ENCODE results near the gene NNMT.
"Not testable (repeated sequence)": the region's sequence is repeated elsewhere in the genome, so short reads cannot be mapped to it uniquely, and the experiment has no call there.

Gene NNMT

GRCh38 chr11:114319716-114320328, 23.6 kb downstream of the NNMT start:
- DNase-seq (ENCODE audit: low spot score): no peak
- TF ChIP-seq CTCF (IDR thresholded peaks at IDR 0.05; ENCODE audit: extremely low read depth, missing control alignments): no peak

DNA sequence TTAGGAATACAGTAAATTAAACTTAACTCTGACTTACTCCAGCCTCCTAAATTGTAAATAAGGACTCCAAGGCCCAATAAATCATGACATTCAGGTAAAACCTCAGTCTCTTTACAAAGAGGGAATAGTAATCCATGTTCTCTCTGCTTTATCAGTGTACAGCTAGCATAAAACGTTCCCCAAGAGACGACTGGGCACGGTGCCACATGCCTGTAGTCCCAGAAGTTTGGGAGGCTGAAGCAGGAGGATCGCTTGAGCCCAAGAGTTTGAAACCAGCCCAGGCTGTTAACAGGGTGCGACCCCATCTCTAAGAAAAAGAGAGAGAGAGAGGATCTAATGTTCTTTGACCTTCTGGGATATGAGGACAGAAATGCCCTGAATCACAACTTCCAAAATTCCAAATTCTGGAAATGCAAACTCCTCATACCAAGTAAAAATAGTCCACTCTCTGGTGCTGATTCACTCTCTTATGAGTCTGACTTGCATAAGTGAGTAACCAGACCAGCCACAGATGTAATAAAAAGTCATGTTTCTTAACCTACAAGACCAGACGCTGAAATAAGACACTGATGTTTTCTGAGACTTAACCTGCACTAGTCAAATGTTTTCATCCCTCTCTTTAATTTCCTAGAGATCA, 25.5 kb downstream of the NNMT start:
- no peak for TF ChIP-seq CTCF (IDR thresholded peaks at IDR 0.05; ENCODE audit: extremely low read depth, missing control alignments)

GRCh38 chr11:114322934-114323333, 26.7 kb downstream of the NNMT start:
- TF ChIP-seq CTCF (IDR thresholded peaks at IDR 0.05; ENCODE audit: extremely low read depth, missing control alignments): no peak
- DNase-seq (ENCODE audit: low spot score): no peak

More for the DNA sequence above, 25.5 kb downstream of the NNMT start:
- no peak for DNase-seq (ENCODE audit: low spot score)

DNA sequence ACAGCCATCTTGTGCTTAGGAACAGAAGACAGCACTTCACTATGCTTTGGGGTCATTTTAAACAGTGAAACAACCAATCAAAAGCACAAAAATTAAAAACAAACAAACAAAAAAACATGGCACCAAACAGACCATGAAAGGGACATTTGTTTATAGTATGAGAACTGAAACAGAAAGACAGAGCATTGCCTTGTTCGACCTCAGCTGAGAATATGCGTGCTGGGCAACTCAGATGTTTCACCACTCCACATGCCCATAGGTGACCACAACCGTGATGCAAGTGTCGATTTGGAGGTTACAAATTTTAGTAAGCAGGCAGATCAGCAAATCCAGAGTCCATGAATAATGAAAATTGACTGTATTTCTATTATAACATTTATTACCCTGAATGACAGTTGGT, 30.0 kb downstream of the NNMT start:
- DNase-seq (ENCODE audit: low spot score): no peak
- TF ChIP-seq CTCF (IDR thresholded peaks at IDR 0.05; ENCODE audit: extremely low read depth, missing control alignments): no peak

DNA sequence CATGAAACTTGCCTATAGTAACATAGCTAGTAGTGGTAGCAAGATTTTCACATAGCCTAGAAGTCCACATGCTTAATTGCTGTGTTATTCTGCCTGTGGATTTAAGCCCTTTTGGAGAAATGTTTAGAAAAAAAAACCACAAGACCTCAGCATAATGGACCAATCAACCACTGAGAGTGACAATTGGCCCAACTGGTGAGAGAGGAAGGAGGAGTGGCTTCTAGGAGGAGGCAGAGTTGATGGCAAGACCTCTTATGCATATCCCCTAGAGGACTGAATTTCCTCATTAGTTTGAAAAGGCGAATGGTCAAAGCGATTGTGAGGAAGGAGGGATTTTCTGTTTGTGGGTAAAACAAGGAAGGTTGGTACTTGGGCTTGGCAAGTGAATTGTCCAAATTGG, 30.6 kb downstream of the NNMT start:
- TF ChIP-seq CTCF (IDR thresholded peaks at IDR 0.05; ENCODE audit: extremely low read depth, missing control alignments): no peak

DNA sequence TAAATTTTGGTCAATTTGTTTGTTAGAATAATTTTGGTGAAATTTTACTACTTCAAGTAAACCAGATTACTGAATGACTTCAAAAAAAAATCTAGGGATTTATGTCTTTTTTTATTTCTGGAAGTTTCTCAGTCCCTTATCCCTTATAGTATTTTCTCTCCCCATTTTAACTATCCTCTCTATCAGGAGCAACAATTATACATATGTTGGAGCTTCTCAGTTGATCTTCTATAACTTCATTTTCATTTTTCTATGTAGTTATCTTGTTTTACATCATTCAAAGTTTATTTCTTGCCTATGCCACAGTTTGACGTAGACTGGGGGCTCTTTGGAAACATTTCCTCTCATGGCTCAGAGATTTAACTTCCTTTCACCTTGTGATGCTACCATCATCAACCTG, 34.2 kb downstream of the NNMT start:
- TF ChIP-seq CTCF (IDR thresholded peaks at IDR 0.05; ENCODE audit: extremely low read depth, missing control alignments): no peak
- DNase-seq (ENCODE audit: low spot score): no peak

More for the DNA sequence above, 30.6 kb downstream of the NNMT start:
- DNase-seq (ENCODE audit: low spot score): no peak

DNA sequence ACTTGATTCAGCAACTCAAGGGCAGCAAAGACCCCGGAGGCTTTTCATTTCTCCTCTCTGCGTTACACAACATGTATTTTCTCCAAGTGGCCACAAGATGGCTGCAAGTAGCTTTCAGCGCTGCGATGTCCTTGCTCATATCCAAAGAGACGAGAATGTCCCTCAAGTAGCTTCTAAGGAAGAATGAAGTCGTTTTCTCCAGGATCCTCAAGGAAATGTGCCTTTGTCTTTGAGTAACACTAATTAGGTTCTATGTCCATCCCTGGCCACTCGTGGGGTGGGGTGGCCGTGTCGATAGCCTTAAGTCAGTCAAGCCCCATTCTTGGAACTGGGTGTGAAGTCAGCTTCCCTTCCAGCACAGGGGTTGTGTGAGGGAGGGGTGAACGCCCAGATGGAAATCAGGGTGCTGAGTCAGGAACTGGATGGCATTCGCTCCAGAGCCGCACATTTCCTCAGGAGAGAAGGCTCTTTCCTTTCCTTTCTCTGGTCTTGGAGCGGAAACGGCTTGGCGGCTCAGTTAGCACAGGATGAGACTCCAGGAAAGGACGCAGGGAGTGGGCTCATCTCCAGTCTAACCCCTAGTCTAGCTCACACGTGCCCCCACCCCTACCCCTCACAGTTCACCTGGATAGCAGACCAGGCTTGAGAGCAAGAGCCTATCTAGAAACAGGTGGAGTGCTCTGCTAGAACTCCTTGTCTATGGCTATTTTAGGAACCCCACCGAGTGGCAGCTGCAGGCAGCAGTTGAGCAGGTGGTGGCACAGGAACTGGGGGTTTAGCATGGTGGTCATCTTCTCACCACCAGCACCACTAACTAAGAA, 44.3 kb downstream of the NNMT start:
- TF ChIP-seq CTCF (IDR thresholded peaks at IDR 0.05; ENCODE audit: extremely low read depth, missing control alignments): peak; percentile 46
- peak; percentile 30 for DNase-seq (ENCODE audit: low spot score)

DNA sequence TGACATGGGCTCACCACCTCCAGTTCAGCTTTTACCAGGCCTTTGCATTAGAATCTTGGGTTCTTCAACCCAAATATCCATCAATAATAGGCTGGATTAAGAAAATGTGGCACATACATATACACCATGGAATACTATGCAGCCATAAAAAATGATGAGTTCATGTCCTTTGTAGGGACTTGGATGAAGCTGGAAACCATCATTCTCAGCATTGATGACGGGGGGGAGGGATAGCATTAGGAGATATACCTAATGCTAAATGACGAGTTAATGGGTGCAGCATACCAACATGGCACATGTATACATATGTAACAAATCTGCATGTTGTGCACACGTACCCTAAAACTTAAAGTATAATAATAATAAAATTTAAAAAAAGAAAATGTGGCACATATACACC, 45.5 kb downstream of the NNMT start:
- DNase-seq (ENCODE audit: low spot score): not testable (repeated sequence)
